HG02610 (cell line): ENCODE measurements around the gene WDR5.

Source experiments
- ATAC-seq: cut with Tn5 transposase; IDR thresholded peaks from one replicate; pipeline ENCODE4 v1.9.1; 2021; ENCODE audit warnings: mild to moderate bottlenecking, moderate library complexity; ENCODE audit not compliant: unreplicated experiment

The WDR5 gene

GRCh38 chr9:134205672-134206310, 69.9 kb downstream of the WDR5 start:
- ATAC-seq = no peak

GRCh38 chr9:134206311-134207300, 70.7 kb downstream of the WDR5 start:
- no peak for ATAC-seq

- ATAC-seq = no peak
These were observed 72.5 kb downstream of the WDR5 start for GRCh38 chr9:134208310-134208841.

GRCh38 chr9:134208981-134209725, 73.3 kb downstream of the WDR5 start:
- ATAC-seq = no peak
